BE2C (cell line): Measurements from ENCODE around the gene ADAM15.

Experiments used
- DNase-seq: peaks from one replicate; pipeline ENCODE4 v3.0.0-alpha.2; 2020
- H3K27me3 ChIP-seq: fragments of 250-450 bp; sonication (Bioruptor Pico); 2 replicates; pipeline ENCODE4 v1.5.1; 2020; ENCODE audit warnings: mild to moderate bottlenecking
- H3K36me3 ChIP-seq: fragments of 250-450 bp; sonication (Bioruptor Pico); 2 replicates; pipeline ENCODE4 v1.5.1; 2020; ENCODE audit warnings: mild to moderate bottlenecking
- H3K4me1 ChIP-seq: fragments of 250-450 bp; sonication (Bioruptor Pico); 2 replicates; pipeline ENCODE4 v1.5.1; 2020
- H3K4me3 ChIP-seq: 2 replicates; pipeline ENCODE4 v1.5.1; 2011; ENCODE audit warnings: low read depth, low read length
- H3K9me3 ChIP-seq: fragments of 250-450 bp; sonication (Bioruptor Pico); 2 replicates; pipeline ENCODE4 v1.5.1; 2020
- TF ChIP-seq, protein P1 (sequence below): IDR thresholded peaks from 2 replicates; pipeline ENCODE4 v1.5.1; 2012; ENCODE audit warnings: mild to moderate bottlenecking, low read depth, low read length

Gene ADAM15

DNA sequence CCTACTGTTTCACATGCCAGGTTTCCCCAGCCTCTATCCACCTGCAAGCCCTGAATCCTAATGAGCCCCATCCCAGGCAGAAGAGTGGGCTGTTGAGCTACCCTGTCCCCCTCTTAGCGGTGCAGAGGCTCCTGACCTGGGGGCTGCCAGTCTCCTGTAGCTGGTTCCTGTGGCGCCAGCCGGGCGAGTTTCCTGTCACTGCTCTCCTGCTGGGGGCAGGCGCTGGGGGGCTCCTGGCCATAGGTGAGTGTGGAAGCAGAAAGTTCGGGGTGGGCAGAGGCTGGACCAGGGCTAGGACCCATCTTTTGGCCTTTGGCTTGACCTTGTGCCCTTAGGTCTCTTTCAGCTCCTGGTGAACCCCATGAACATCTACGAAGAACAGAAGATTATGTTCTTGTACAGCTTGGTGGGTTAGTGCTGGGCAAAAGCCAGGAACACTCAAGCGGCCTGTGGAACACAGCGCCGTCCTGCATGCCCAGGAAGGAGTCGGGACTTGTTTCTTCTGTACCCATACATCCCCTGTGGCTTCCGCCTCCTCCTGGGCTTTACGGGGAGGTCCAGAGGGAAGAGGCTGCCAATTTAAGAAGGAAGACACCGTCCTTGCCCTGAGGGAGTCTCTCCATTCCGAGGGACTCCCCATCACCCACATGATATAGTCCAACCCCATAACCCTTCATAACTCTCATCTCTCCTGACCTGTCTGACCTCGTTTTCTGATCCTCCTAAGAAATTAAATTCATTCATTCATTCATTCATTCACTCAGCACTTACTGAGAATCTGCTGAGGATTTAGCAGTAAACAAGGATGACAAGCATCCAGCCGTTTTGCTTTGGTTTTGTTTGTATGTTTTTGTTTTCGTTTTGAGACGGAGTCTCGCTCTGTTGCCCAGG, 16.6 kb upstream of the ADAM15 start:
- TF ChIP-seq, protein P1, sequence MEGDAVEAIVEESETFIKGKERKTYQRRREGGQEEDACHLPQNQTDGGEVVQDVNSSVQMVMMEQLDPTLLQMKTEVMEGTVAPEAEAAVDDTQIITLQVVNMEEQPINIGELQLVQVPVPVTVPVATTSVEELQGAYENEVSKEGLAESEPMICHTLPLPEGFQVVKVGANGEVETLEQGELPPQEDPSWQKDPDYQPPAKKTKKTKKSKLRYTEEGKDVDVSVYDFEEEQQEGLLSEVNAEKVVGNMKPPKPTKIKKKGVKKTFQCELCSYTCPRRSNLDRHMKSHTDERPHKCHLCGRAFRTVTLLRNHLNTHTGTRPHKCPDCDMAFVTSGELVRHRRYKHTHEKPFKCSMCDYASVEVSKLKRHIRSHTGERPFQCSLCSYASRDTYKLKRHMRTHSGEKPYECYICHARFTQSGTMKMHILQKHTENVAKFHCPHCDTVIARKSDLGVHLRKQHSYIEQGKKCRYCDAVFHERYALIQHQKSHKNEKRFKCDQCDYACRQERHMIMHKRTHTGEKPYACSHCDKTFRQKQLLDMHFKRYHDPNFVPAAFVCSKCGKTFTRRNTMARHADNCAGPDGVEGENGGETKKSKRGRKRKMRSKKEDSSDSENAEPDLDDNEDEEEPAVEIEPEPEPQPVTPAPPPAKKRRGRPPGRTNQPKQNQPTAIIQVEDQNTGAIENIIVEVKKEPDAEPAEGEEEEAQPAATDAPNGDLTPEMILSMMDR = no peak
- no peak for DNase-seq
- Histone ChIP-seq H3K27me3 (no peaks in the 10 kb centered on the region), H3K9me3 (no peaks in the 10 kb centered on the region), H3K36me3 (no peaks in the 10 kb centered on the region), H3K4me3 (no peak overlapping the region), H3K4me1 (no peaks in the 10 kb centered on the region)

DNA sequence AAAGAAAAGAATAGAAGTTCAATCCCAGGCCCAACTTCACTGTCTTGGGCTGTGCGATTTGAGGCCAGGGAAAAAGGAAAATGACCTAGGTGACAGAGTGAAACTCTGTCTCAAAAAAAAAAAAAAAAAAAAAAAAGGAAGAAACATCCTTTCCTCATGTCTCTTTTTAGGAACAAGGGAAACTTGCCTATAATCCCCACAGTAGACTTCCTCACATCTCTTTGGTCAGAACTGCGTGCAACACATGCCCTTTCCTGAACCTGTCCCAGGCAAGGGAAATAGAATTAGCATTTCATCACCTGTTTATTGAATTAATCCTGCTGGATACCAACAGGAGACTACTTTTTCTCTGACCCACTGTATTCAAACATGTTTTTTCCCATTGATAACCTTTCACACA, 15.2 kb upstream of the ADAM15 start:
- Histone ChIP-seq H3K4me1 (no peaks in the 10 kb centered on the region), H3K27me3 (no peaks in the 10 kb centered on the region), H3K9me3 (no peaks in the 10 kb centered on the region), H3K36me3 (no peaks in the 10 kb centered on the region), H3K4me3 (no peak overlapping the region)
- DNase-seq = no peak
- TF ChIP-seq, protein P1 = no peak

DNA sequence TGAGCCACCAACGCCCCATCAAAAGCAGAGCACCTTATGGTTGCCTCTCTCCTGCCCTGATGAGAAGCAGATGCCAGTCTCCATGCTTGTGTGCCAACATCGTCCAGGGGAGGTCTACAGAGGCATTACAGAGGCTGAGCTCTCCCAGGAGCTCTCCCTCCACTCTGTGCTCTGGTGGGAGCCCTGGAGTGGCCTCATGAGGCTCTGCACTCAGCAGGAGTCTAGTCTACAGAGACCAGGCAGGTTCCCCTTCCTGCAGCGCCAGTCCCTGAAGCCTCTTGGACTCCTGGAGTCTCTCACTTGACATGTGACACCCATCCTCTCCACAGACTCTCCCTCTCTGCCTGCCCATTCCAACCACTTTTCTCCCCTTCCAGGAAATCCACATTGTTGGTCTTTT, 14.1 kb upstream of the ADAM15 start:
- no peaks in the 10 kb centered on the region for H3K9me3 ChIP-seq
- H3K4me3 ChIP-seq = no peak overlapping the region
- H3K27me3 ChIP-seq = no peaks in the 10 kb centered on the region
- H3K4me1 ChIP-seq = no peaks in the 10 kb centered on the region
- TF ChIP-seq, protein P1 = no peak
- no peak for DNase-seq
- H3K36me3 ChIP-seq = no peaks in the 10 kb centered on the region

DNA sequence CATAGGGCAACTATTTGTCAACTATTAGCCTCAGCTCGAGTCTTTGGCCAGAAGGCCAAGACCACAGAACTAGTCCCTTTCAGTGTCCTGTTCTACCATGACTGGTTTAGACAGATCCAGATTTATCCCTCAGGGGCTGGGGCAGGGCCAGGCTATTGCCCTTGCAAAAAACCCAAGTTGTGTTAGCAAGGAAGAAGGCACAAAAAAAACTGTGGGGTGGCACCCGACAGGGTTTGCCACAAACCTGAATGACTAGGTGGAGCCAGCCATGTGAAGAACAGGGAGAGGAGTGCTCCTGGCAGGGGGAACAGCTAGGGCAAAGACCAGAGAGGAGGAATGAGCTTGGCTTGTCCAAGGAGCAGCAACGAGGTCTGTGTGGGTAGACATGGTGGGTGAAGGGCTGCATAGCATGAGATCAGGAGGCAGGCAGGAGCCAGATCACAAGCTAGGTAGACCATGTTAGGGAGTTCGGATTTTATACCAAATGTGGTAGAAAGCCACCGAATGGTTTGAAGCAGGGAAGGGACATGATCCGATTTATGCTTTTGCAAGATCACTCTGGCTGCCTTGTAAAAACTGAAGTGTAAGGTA, 13.2 kb upstream of the ADAM15 start:
- H3K4me1 ChIP-seq = no peaks in the 10 kb centered on the region
- DNase-seq = no peak
- H3K4me3 ChIP-seq = no peak overlapping the region
- no peaks in the 10 kb centered on the region for H3K27me3 ChIP-seq
- TF ChIP-seq, protein P1 = no peak
- no peaks in the 10 kb centered on the region for H3K9me3 ChIP-seq
- H3K36me3 ChIP-seq = no peaks in the 10 kb centered on the region

DNA sequence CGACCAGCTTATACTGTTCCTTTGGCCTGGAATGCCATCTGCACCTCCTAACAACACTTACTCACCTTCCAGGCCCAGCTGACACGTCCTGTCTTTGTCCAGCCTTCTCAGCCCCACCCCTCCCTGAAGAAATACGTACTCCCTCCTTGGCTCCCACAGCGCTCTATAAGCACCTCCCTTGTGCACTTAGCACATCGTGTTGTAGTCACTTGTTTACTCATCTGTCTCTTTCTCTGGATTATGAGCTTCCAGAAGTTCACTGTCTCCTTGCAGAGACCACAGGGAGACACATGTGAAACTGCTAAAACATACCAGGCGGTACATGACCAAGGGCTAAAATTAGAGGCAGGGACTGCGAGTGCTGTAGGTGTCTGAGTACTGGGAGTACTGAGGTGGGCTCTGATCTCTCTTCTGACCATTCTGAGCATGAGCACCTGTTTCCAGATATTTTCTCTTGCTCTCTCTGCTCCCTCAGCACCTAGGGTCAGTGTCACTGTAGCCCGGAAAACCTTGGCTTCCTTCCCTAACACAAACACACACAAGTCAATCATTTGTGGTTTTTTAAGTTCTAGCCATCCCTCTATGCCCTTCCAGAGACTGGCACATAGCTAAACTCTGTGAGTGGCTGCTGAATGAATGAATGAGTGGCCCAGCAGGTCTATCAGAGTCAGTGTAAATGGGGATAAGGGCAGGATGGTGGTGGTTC, 12.4 kb upstream of the ADAM15 start:
- no peaks in the 10 kb centered on the region for H3K9me3 ChIP-seq
- H3K4me3 ChIP-seq = no peak overlapping the region
- H3K27me3 ChIP-seq = no peaks in the 10 kb centered on the region
- TF ChIP-seq, protein P1 = no peak
- DNase-seq = no peak
- H3K4me1 ChIP-seq = no peaks in the 10 kb centered on the region
- no peaks in the 10 kb centered on the region for H3K36me3 ChIP-seq
